ENCODE measurements around the gene FADS1. TPM values are rescaled to one million over a fixed set of nuclear protein-coding genes. Genes with fewer than 3 reads are reported as not detected.

The FADS1 gene
- total and polyA plus RNA-seq, 2 of the 13 experiments (the other 11 are each of a cell fraction or from before 2014, with no cell fraction given), result 91.8 to 108 TPM

DNA sequence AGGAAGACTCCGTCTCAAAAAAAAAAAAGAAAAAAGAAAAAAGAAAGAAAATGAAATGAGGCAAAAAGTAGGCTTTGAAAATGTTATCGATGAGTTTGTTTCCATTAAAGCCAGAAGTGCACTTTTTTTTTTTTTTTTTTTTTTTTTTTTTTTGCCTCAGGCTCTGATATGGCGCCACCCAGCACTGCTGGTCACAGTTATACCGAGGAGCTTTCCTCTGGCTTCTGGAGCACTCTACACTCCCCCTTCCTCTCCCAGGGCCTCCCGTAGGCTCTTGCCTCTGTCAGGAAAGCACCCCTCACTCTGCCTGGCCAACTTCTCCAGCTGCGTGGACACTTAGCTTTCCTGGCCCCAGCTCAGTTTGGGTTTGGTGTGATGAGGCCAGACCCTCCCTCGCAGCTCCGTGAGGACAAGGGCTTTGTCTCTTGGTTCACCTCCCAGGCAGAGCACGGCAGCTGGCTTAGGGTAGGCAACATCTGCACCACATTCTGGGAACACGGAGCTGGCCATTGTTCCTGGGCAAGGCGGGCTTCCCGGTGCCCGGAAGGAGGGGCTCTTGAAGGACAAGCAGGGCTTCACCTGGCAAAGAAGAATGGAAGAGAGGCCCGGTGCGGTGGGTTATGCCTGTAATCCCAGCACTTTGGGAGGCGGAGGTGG is 28.2 kb upstream of the FADS1 start:
- Histone ChIP-seq H2AFZ (ENCODE audit: low read length) (no peak overlapping the region), H3K36me3 (replicated peaks in 1 of 2; ENCODE audit: control insufficient read depth in 1 of 2, insufficient read depth in 2 of 2, low read length in 2 of 2) (peaks cover 5 to 64% of the 10 kb centered on the region in 2 experiments), H3K4me1 (ENCODE audit: insufficient read depth, low read length) (peaks cover 11% of the 10 kb centered on the region; the same call in 1 of the 2 replicates), H3K4me2 (ENCODE audit: low read depth, low read length) (no peak overlapping the region), H3K9me3 (ENCODE audit: low read length) (no peaks in the 10 kb centered on the region), H3K79me2 (ENCODE audit: insufficient read depth, low read length) (no peaks in the 10 kb centered on the region), H4K20me1 (ENCODE audit: insufficient read depth, low read length) (no peaks in the 10 kb centered on the region), H3K27ac (ENCODE audit: extremely low read length, insufficient read depth, low read length) (no peak overlapping the region), H3K27me3 (ENCODE audit: control insufficient read depth in 1 of 2, insufficient read depth in 2 of 2, low read length in 2 of 2) (no peaks in the 10 kb centered on the region), H3K9ac (ENCODE audit: insufficient read depth, low read depth, low read length) (no peak overlapping the region), H3K4me3 (replicated peaks in 1 of 3; ENCODE audit: insufficient read depth in 1 of 3, low read depth in 2 of 3, low read length in 3 of 3) (no peak overlapping the region)
- WGBS (ENCODE audit: low lambda C conversion rate), result 96% methylated on average over 15 of the region's 16 CpGs
- intact Hi-C loops (cut with micrococcal nuclease; ENCODE audit: unreplicated experiment), result no loop called here
- no peak for DNase-seq (ENCODE audit: low spot score)
- ChIA-PET POLR2A (no interaction called here), CTCF (ENCODE audit: low intra/inter-chr PET ratio, low total read pairs) (no interaction called here)
- in situ Hi-C loops (cut with HindIII; ENCODE audit: extremely low pct_ligation_motif_present, low pct_unique_long_range_greater_than_20kb), result no loop called here
- ATAC-seq, result peak; percentile 29; the same call in 1 of the 3 replicates
- FAIRE-seq, result no peak
- BruUV-seq (replicated peaks), result no TSS peak
- TF ChIP-seq, protein P1, sequence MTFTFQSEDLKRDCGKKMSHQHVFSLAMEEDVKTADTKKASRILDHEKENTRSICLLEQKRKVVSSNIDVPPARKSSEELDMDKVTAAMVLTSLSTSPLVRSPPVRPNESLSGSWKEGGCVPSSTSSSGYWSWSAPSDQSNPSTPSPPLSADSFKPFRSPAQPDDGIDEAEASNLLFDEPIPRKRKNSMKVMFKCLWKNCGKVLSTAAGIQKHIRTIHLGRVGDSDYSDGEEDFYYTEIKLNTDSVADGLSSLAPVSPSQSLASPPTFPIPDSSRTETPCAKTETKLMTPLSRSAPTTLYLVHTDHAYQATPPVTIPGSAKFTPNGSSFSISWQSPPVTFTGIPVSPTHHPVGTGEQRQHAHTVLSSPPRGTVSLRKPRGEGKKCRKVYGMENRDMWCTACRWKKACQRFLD (CRISPR knock-in tag; IDR thresholded peaks at IDR 0.05; ENCODE audit: borderline replicate concordance), result no peak
- no peak for TF ChIP-seq ZNF337 (CRISPR knock-in tag; IDR thresholded peaks at IDR 0.05; ENCODE audit: borderline replicate concordance, low read depth)
- TF ChIP-seq, protein P2, sequence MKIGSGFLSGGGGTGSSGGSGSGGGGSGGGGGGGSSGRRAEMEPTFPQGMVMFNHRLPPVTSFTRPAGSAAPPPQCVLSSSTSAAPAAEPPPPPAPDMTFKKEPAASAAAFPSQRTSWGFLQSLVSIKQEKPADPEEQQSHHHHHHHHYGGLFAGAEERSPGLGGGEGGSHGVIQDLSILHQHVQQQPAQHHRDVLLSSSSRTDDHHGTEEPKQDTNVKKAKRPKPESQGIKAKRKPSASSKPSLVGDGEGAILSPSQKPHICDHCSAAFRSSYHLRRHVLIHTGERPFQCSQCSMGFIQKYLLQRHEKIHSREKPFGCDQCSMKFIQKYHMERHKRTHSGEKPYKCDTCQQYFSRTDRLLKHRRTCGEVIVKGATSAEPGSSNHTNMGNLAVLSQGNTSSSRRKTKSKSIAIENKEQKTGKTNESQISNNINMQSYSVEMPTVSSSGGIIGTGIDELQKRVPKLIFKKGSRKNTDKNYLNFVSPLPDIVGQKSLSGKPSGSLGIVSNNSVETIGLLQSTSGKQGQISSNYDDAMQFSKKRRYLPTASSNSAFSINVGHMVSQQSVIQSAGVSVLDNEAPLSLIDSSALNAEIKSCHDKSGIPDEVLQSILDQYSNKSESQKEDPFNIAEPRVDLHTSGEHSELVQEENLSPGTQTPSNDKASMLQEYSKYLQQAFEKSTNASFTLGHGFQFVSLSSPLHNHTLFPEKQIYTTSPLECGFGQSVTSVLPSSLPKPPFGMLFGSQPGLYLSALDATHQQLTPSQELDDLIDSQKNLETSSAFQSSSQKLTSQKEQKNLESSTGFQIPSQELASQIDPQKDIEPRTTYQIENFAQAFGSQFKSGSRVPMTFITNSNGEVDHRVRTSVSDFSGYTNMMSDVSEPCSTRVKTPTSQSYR (CRISPR knock-in tag; IDR thresholded peaks at IDR 0.05; ENCODE audit: borderline replicate concordance), result no peak
- TF ChIP-seq FOXA3 (CRISPR knock-in tag; IDR thresholded peaks at IDR 0.05), result no peak
- TF ChIP-seq, protein P3, sequence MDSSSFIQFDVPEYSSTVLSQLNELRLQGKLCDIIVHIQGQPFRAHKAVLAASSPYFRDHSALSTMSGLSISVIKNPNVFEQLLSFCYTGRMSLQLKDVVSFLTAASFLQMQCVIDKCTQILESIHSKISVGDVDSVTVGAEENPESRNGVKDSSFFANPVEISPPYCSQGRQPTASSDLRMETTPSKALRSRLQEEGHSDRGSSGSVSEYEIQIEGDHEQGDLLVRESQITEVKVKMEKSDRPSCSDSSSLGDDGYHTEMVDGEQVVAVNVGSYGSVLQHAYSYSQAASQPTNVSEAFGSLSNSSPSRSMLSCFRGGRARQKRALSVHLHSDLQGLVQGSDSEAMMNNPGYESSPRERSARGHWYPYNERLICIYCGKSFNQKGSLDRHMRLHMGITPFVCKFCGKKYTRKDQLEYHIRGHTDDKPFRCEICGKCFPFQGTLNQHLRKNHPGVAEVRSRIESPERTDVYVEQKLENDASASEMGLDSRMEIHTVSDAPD (CRISPR knock-in tag; IDR thresholded peaks at IDR 0.05), result no peak
- TF ChIP-seq TARDBP (CRISPR knock-in tag; IDR thresholded peaks at IDR 0.05), result no peak
- TF ChIP-seq NRL (CRISPR knock-in tag; IDR thresholded peaks at IDR 0.05; ENCODE audit: borderline replicate concordance), result no peak
- TF ChIP-seq SNRNP70 (IDR thresholded peaks at IDR 0.05; ENCODE audit: low read depth, low read length), result no peak
- TF ChIP-seq, protein P4, sequence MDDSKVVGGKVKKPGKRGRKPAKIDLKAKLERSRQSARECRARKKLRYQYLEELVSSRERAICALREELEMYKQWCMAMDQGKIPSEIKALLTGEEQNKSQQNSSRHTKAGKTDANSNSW (CRISPR knock-in tag; IDR thresholded peaks at IDR 0.05; ENCODE audit: borderline replicate concordance), result no peak
- TF ChIP-seq, protein P5, sequence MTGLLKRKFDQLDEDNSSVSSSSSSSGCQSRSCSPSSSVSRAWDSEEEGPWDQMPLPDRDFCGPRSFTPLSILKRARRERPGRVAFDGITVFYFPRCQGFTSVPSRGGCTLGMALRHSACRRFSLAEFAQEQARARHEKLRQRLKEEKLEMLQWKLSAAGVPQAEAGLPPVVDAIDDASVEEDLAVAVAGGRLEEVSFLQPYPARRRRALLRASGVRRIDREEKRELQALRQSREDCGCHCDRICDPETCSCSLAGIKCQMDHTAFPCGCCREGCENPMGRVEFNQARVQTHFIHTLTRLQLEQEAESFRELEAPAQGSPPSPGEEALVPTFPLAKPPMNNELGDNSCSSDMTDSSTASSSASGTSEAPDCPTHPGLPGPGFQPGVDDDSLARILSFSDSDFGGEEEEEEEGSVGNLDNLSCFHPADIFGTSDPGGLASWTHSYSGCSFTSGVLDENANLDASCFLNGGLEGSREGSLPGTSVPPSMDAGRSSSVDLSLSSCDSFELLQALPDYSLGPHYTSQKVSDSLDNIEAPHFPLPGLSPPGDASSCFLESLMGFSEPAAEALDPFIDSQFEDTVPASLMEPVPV (CRISPR knock-in tag; IDR thresholded peaks at IDR 0.05), result no peak
- no peak for TF ChIP-seq ZNF292 (CRISPR knock-in tag; IDR thresholded peaks at IDR 0.05; ENCODE audit: borderline replicate concordance, low read depth)
- no peak for TF ChIP-seq ZNF556 (CRISPR knock-in tag; IDR thresholded peaks at IDR 0.05; ENCODE audit: borderline replicate concordance)
- TF ChIP-seq NFKBIZ (CRISPR knock-in tag; IDR thresholded peaks at IDR 0.05), result no peak
- no peak for TF ChIP-seq MBNL3 (CRISPR knock-in tag; conservative IDR thresholded peaks at IDR 0.05)
- TF ChIP-seq DNMT1 (CRISPR knock-in tag; IDR thresholded peaks at IDR 0.05), result no peak

All from HepG2 (cell line).